Epithelial cell of esophagus (primary cell): ENCODE measurements around the gene RHOBTB3.
"Not testable (repeated sequence)": the region's sequence is repeated elsewhere in the genome, so short reads cannot be mapped to it uniquely, and the experiment has no call there.

Experiments
- DNase-seq: peaks from one replicate; pipeline ENCODE4 v3.0.0; 2010; ENCODE audit warnings: low read depth
- H3K4me3 ChIP-seq: 2 replicates; pipeline ENCODE4 v1.5.1; 2011; ENCODE audit warnings: mild to moderate bottlenecking, low read length, control low read depth
- TF ChIP-seq, protein P1 (sequence below): IDR thresholded peaks from 2 replicates; pipeline ENCODE4 v1.5.1; 2011; ENCODE audit warnings: low read depth, mild to moderate bottlenecking, low read length, control low read depth, inconsistent platforms; ENCODE audit not compliant: insufficient read depth; ENCODE audit errors: missing control alignments

RHOBTB3 gene

DNA sequence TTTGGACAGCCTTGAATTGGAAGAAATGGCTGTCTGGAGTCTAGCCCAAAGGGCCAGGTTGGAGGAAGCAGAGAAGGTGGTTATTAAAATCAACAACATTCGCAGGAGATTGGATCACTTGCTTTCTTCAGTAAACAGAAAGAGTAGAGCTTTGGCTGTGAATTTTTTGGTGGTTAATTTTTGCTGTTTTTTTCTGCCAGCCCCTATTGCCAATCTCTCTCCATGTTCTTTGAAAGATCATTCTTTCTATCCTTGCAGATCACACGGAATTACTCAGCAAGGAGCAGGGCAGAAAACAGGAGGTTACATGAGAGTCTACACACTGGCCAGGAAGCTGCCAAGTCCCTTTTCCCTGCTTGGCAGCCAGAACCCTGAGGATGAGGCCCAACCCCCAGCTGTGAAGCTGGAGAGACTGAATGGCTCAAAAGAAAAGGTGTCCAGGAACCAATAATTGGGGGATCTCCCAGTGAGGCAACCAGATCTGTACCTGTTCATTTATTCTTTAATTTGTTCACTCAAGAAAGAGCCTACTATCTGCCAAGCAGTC lies 78.4 kb downstream of the RHOBTB3 start:
- no peak for DNase-seq
- no peak overlapping the region for H3K4me3 ChIP-seq
- TF ChIP-seq, protein P1, sequence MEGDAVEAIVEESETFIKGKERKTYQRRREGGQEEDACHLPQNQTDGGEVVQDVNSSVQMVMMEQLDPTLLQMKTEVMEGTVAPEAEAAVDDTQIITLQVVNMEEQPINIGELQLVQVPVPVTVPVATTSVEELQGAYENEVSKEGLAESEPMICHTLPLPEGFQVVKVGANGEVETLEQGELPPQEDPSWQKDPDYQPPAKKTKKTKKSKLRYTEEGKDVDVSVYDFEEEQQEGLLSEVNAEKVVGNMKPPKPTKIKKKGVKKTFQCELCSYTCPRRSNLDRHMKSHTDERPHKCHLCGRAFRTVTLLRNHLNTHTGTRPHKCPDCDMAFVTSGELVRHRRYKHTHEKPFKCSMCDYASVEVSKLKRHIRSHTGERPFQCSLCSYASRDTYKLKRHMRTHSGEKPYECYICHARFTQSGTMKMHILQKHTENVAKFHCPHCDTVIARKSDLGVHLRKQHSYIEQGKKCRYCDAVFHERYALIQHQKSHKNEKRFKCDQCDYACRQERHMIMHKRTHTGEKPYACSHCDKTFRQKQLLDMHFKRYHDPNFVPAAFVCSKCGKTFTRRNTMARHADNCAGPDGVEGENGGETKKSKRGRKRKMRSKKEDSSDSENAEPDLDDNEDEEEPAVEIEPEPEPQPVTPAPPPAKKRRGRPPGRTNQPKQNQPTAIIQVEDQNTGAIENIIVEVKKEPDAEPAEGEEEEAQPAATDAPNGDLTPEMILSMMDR = no peak

DNA sequence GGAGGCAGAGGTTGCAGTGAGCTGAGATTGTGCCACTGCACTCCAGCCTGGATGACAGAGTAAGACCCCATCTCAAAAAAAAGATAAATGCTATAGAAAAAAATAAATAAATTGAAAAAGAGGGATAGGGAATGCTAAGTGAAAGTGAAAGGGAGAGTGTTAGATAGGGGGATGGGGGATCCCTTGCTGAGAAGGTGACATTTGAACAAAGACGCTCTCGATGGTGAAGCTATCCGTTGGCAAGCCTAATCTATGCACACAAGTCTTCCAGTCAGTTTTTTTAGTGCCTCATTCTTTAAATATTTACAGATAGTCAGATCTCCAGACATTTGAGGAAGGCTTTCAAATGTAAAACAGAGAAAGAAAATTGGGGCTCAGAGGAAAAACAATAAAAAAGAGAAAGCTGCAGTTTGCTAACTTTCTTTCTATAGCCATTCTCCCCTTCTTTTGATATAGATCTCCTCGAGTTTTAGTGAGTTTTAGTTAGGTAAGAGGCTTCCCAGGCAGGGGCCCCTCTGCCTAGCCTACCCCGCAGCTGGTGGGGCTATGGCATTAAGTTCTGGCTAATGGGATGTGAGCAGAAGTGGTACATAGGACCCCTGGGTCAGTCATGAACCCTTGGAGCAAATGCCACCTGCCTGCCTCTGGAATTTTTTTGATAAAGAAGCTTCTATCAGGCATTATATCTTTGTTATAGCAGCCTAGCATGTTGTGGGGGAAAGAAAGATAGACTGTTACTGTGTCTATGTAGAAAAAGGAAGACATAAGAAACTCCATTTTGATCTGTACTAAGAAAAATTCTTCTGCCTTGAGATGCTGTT lies 79.4 kb downstream of the RHOBTB3 start:
- H3K4me3 ChIP-seq = no peak overlapping the region
- no peak for DNase-seq
- TF ChIP-seq, protein P1 = no peak

DNA sequence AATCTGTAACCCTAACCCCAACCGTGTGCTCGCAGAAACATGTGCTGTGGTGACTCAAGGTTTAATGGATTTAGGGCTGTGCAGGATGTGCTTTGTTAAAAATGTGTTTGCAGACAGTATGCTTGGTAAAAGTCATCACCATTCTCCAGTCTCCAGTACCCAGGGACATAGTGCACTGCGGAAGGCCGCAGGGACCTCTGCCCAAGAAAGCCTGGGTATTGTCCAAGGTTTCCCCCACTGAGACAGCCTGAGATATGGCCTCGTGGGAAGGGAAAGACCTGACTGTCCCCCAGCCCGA lies 79.9 kb downstream of the RHOBTB3 start:
- DNase-seq = peak; percentile 42
- not testable (repeated sequence) for H3K4me3 ChIP-seq

DNA sequence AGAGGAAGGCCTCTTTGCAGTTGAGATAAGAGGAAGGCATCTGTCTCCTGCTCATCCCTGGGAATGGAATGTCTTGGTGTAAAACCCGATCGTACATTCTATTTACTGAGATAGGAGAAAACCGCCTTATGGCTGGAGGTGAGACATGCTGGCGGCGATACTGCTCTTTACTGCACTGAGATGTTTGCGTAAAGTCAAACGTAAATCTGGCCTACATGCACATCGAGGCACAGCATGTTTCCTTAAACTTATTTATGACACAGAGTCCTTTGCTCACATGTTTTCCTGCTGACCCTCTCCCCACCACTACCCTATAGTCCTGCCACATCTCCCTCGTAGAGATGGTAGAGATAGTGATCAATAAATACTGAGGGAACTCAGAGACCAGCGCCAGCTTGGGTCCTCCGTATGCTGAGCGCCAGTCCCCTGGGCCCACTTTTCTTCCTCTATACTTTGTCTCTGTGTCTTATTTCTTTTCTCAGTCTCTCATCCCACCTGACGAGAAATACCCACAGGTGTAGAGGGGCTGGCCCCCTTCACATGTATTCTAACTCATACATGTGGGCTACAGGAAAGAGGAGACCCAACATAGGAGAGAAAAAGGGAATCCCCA lies 80.4 kb downstream of the RHOBTB3 start:
- H3K4me3 ChIP-seq, DNase-seq: not testable (repeated sequence)

DNA sequence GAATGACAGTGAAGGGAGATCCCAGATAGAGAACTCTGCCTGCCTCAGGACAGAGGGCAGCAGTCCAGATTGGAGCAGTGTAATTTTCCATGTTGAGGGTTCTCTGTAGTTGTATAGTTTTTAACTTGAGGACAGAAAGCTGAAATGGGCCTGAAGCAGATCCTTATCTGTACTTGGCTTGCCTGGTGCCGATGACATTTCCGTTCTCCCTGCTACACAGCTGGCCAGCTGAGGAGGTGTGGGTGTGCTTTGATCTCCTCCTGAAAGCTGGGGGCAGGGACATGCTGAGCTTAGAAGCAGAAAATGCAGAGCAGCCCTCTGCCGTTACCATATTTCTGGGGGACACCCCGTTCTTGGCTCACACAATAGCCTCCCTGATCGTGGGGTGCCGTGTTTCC lies 80.9 kb downstream of the RHOBTB3 start:
- no peak for DNase-seq
- TF ChIP-seq, protein P1 = no peak
- H3K4me3 ChIP-seq = no peak overlapping the region

DNA sequence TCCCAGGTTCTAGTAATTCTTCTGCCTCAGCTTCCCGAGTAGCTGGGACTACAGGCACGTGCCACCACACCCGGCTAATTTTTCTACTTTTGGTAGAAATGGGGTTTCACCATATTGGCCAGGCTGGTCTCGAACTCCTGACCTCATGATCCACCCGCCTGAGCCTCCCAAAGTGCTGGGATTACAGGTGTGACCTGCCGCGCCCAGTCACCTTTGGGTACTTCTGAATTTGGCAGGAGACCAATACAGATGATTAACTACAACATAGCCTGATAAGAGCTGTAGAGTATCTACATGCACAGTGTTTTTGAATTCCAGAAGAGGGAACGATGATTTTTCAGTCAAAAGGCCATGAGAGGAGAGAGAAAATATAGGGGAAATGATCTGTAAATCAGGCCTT lies 81.9 kb downstream of the RHOBTB3 start:
- H3K4me3 ChIP-seq, DNase-seq: not testable (repeated sequence)

DNA sequence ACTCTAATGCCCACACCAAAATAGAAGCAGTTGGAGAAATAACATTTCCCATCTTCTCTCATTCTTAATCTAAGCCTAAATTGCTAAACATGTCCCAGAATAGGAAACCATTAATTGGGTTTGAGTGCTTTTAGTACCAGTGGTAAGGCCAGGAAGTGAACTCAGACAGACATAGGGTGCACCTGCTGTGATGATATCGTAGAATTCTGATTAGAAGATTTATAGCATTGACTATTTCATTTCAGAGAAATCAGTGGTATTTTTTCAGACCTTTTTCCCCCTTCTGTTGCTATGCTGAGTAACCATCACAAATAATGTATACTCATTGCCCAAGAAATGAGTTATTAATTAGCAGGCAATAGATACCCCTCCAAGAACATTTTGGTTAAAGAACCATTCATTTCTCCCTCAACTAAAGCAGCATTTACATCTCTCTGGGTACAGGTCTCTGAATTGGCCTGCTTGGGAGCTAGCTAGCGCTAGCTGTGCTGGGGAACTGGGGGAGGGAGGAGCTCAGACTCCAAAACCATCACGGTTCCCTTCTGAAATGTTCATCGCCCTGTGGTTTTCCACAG lies 84.1 kb downstream of the RHOBTB3 start:
- no peak for DNase-seq
- TF ChIP-seq, protein P1 = no peak
- no peak overlapping the region for H3K4me3 ChIP-seq

DNA sequence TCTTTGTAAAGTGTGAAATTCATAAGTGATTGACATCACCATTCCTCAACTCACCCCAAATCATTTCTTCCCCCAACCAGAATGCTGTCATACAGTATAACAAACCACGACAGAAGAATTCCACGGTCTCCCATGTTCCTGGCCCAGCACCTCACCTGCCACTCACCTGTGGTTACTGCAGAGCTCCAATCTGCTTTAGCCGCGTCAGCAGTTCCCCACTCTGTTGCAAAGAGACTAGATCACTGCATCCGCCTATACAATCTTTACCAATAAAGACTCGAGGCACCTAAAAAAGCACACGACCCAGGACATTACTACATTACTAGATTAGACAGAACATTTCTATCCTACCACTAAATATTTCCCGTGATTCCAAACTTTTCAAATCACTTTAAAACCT lies 85.2 kb downstream of the RHOBTB3 start:
- H3K4me3 ChIP-seq = no peak overlapping the region
- TF ChIP-seq, protein P1 = no peak
- DNase-seq = no peak
